Measurements from ENCODE around the gene AZU1. TPM values are rescaled to one million over a fixed set of nuclear protein-coding genes. Genes with fewer than 3 reads are reported as not detected.

Gene AZU1
- total and polyA plus RNA-seq, 11 donors = 0.11 to 3.3 (median 0.20) TPM; not detected in 8

DNA sequence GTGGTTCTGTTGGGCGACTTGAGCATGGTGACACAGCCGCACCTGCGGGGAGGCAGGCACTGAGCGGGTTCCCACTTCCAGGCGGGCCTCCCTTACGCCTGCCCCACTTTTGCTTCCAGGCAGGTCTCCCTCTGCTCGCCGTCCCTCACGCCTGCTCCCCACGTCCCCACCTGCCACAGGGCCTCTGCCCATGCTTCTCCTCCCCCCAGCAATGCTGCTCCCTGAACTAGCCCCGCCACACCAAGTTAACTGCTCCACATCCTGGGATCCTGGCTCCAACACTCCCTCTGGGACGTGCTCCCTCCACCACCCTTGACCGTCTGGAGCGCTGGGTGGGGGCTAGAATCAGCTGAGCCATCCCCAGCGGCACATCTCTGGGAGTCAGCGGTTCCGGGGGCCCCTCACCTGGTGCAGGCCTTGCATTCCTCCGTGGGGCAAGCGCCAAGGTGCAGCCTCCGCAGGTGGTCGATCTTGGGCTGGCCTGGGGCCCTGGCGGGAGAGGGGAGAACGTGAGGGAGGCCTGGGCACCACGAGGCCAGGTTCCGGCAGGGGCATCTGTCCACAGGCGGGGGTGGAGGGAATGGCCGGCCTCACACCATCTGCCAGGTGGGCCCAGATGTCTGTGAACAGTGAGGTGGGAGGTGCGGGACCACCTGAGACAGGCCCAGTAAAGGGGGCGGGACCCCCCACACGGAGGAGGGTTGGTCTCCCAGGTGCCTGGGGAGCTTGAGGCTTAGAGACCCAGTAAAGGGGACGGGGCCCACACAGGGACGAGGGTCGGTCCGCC lies 41.0 kb downstream of the AZU1 start:
- Histone ChIP-seq H3K9me3 (no peaks in the 10 kb centered on the region), H3K4me1 (peaks cover 0 to 31% (median 11%) of the 10 kb centered on the region in 12 donors), H3K36me3 (peaks cover 0 to 39% (median 18%) of the 10 kb centered on the region in 9 donors), H3K27me3 (no peaks in the 10 kb centered on the region), H3K27ac (peak overlapping the region in 8 of 12 donors; percentile 19 to 85 (median 68)), H3K4me3 (no peak overlapping the region)
- TF ChIP-seq, protein P1, sequence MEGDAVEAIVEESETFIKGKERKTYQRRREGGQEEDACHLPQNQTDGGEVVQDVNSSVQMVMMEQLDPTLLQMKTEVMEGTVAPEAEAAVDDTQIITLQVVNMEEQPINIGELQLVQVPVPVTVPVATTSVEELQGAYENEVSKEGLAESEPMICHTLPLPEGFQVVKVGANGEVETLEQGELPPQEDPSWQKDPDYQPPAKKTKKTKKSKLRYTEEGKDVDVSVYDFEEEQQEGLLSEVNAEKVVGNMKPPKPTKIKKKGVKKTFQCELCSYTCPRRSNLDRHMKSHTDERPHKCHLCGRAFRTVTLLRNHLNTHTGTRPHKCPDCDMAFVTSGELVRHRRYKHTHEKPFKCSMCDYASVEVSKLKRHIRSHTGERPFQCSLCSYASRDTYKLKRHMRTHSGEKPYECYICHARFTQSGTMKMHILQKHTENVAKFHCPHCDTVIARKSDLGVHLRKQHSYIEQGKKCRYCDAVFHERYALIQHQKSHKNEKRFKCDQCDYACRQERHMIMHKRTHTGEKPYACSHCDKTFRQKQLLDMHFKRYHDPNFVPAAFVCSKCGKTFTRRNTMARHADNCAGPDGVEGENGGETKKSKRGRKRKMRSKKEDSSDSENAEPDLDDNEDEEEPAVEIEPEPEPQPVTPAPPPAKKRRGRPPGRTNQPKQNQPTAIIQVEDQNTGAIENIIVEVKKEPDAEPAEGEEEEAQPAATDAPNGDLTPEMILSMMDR (IDR thresholded peaks at IDR 0.05) = no peak
- no peak for TF ChIP-seq POLR2A (IDR thresholded peaks at IDR 0.05)
- intact Hi-C loops (cut with DNase I) = loop anchor here in 5 of 10 donors (5.0 to 10.0 kb wide), 4 partner anchors 49 to 116 kb away; partner anchors contain the start of genes KISS1R (in 3 of the 5) and WDR18 (in 2 of the 5)
- no peak for ATAC-seq
- no peak for DNase-seq
- 91 to 94% (median 93%) methylated on average over 28 to 34 of the region's 34 CpGs for WGBS, 4 donors

DNA sequence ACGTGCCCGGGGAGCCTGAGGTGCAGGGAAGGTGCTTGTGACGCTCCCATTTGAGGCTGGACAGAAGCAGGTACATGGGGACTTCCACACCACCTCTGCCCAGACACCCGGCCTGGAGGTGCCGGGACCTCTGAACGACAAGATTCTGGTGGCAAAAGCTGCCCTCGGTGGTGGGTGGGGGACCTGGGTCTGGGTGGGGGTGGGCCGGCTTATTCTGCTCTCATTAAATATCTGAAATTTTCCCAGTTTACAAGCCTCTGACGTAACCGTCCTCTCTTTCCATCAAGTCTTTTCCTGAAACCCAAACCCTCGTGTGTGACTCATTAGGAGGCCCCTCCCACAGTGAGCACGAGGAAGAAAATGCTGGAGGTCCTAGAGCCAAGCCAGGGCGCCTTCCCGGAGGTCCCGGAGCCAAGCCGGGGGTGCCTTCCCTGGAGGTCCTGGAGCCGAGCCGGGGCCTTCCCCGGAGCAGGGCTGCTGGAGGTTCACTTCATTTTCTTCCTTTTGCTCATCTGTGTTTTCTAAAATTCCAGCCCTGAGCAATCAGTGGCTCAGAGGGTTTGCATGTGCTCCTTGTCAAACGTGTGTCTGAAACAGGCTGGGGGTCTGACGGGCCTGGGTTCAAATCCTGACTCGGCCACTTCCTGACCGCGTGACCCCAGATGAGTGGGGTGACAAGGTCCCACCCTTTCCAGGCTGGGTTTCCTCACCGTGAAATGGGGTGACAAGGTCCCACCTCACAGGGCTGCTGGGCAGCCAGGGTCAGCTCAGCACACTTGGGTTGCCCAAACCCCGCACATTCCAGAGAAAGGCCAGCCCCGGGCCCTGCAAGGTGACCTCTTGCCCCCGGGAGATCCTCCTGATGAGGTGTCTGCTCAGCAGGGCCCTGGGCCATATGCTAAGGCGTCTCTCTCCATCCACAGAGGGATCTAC lies 41.9 kb downstream of the AZU1 start:
- peaks cover 0 to 28% (median 8%) of the 10 kb centered on the region in 12 donors for H3K4me1 ChIP-seq
- ATAC-seq (peak in 3 of 4 donors; percentile 14 to 68 (median 58)), DNase-seq (peak in 4 of 5 donors; percentile 66 to 78 (median 70))
- intact Hi-C loops (cut with DNase I) = loop anchor here in 5 of 10 donors (5.0 to 10.0 kb wide), 5 partner anchors 43 to 115 kb away; partner anchors contain the start of genes KISS1R (in 3 of the 5), WDR18 (in 2 of the 5) and R3HDM4 (in 1 of the 5)
- H3K27me3 ChIP-seq = no peaks in the 10 kb centered on the region
- H3K9me3 ChIP-seq = no peaks in the 10 kb centered on the region
- TF ChIP-seq POLR2A (IDR thresholded peaks at IDR 0.05) = no peak
- TF ChIP-seq, protein P1 (IDR thresholded peaks at IDR 0.05) = no peak
- peaks cover 0 to 48% (median 24%) of the 10 kb centered on the region in 9 donors for H3K36me3 ChIP-seq
- H3K4me3 ChIP-seq = no peak overlapping the region
- H3K27ac ChIP-seq = peak overlapping the region in 9 of 12 donors; percentile 19 to 85 (median 60)
- 77 to 82% (median 82%) methylated on average over 24 to 29 of the region's 29 CpGs for WGBS, 4 donors

DNA sequence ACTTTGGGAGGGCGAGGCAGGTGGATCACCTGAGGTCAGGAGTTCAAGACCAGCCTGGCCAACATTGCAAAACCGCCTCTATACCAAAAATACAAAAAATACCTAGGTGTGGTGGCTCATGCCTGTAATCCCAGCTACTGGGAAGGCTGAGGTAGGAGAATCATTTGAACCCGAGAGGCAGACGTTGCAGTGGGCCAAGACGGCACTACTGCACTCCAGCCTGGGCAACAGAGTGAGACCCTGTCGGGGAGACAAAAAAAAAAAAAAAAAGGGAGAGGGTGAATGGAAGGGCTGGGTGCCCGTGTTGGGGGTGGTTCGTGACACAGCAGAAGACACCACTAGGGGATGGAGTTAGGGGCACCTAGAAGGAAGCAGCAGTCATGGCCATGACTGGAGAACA lies 42.7 kb downstream of the AZU1 start:
- H3K4me3 ChIP-seq = no peak overlapping the region
- no peak for ATAC-seq
- TF ChIP-seq POLR2A (IDR thresholded peaks at IDR 0.05) = no peak
- TF ChIP-seq, protein P1 (IDR thresholded peaks at IDR 0.05) = no peak
- H3K4me1 ChIP-seq = peaks cover 0 to 28% (median 8%) of the 10 kb centered on the region in 12 donors
- H3K36me3 ChIP-seq = peaks cover 0 to 56% (median 31%) of the 10 kb centered on the region in 9 donors
- WGBS, 4 donors = 91 to 93% (median 92%) methylated on average over 8 of the region's 8 CpGs
- intact Hi-C loops (cut with DNase I) = loop anchor here in 1 of 10 donors (5.0 kb wide), 1 partner anchor 42 kb away; the partner anchor contains the start of gene R3HDM4
- H3K27me3 ChIP-seq = no peaks in the 10 kb centered on the region
- H3K9me3 ChIP-seq = no peaks in the 10 kb centered on the region
- no peak for DNase-seq
- H3K27ac ChIP-seq = peak overlapping the region in 4 of 12 donors; percentile 19 to 85 (median 44)

Measured in heart left ventricle (tissue), 16 donors.